SIG-M5 (cell line): Measurements from ENCODE around the gene IFNL3.

Source experiments
- DNase-seq: peaks from one replicate; lab custom pipeline; 2025; lab: John Stamatoyannopoulos, UW

IFNL3 gene

GRCh38 chr19:39193803-39194202 is 51.0 kb downstream of the IFNL3 start:
- no peak for DNase-seq
